Left forelimb (tissue), 1 donor: ENCODE results near the gene SNAPC4.
"Not testable (repeated sequence)": the region's sequence is repeated elsewhere in the genome, so short reads cannot be mapped to it uniquely, and the experiment has no call there.

Source experiments
- DNase-seq: peaks from one replicate; pipeline ENCODE4 v3.0.0-alpha.2; 2018; ENCODE audit warnings: low spot score

The SNAPC4 gene

GRCh38 chr9:136358016-136358415 is 42.0 kb downstream of the SNAPC4 start:
- no peak for DNase-seq

- no peak for DNase-seq
These were observed 42.7 kb downstream of the SNAPC4 start for GRCh38 chr9:136357202-136357725.

- no peak for DNase-seq
These were observed 44.1 kb downstream of the SNAPC4 start for GRCh38 chr9:136355616-136356557.

GRCh38 chr9:136354592-136355085 is 45.3 kb downstream of the SNAPC4 start:
- no peak for DNase-seq

- DNase-seq = no peak
These were observed 46.0 kb downstream of the SNAPC4 start for GRCh38 chr9:136353757-136354488.

GRCh38 chr9:136353088-136353487 is 46.9 kb downstream of the SNAPC4 start:
- no peak for DNase-seq

GRCh38 chr9:136352682-136353081 is 47.3 kb downstream of the SNAPC4 start:
- no peak for DNase-seq

GRCh38 chr9:136351868-136352267 is 48.1 kb downstream of the SNAPC4 start:
- not testable (repeated sequence) for DNase-seq

- no peak for DNase-seq
These were observed 48.6 kb downstream of the SNAPC4 start for GRCh38 chr9:136351252-136351800.
